GM19397 (cell line): ENCODE data around the gene RPS6KA5.
A peak's percentile ranks its signal among the peaks of the same experiment; 100 is the strongest.
"Not testable (repeated sequence)": the region's sequence is repeated elsewhere in the genome, so short reads cannot be mapped to it uniquely, and the experiment has no call there.

Source experiments
- ATAC-seq: cut with Tn5 transposase; IDR thresholded peaks from one replicate; pipeline ENCODE4 v1.9.1; 2021; ENCODE audit warnings: mild to moderate bottlenecking, moderate library complexity; ENCODE audit not compliant: unreplicated experiment

Gene RPS6KA5

GRCh38 chr14:91068642-91069041 is 8.2 kb upstream of the RPS6KA5 start:
- no peak for ATAC-seq

GRCh38 chr14:91067186-91067585 is 6.7 kb upstream of the RPS6KA5 start:
- ATAC-seq = no peak

GRCh38 chr14:91065266-91065665 is 4.8 kb upstream of the RPS6KA5 start:
- no peak for ATAC-seq

GRCh38 chr14:91063119-91063518 is 2.7 kb upstream of the RPS6KA5 start:
- no peak for ATAC-seq

GRCh38 chr14:91062600-91062999 is 2.2 kb upstream of the RPS6KA5 start:
- no peak for ATAC-seq

- no peak for ATAC-seq
These were observed 831 bp upstream of the RPS6KA5 start for GRCh38 chr14:91061056-91061887.

- ATAC-seq = peak; percentile 32
These were observed 678 bp downstream of the RPS6KA5 start for GRCh38 chr14:91059576-91060350.

GRCh38 chr14:91058042-91058581 is 2.3 kb downstream of the RPS6KA5 start:
- no peak for ATAC-seq

GRCh38 chr14:91056361-91056760 is 4.1 kb downstream of the RPS6KA5 start:
- no peak for ATAC-seq

GRCh38 chr14:91055016-91055415 is 5.4 kb downstream of the RPS6KA5 start:
- ATAC-seq = no peak

GRCh38 chr14:91048676-91049075 is 11.8 kb downstream of the RPS6KA5 start:
- ATAC-seq = no peak

GRCh38 chr14:91048265-91048664 is 12.2 kb downstream of the RPS6KA5 start:
- ATAC-seq = no peak

GRCh38 chr14:91047174-91047753 is 13.2 kb downstream of the RPS6KA5 start:
- ATAC-seq = no peak

- ATAC-seq = no peak
These were observed 13.9 kb downstream of the RPS6KA5 start for GRCh38 chr14:91046488-91047072.

- no peak for ATAC-seq
These were observed 19.0 kb downstream of the RPS6KA5 start for GRCh38 chr14:91041450-91041849.

- ATAC-seq = no peak
These were observed 19.9 kb downstream of the RPS6KA5 start for GRCh38 chr14:91040545-91040944.

GRCh38 chr14:91038439-91038838 is 22.0 kb downstream of the RPS6KA5 start:
- no peak for ATAC-seq

GRCh38 chr14:91036741-91037469 is 23.5 kb downstream of the RPS6KA5 start:
- ATAC-seq = no peak

- ATAC-seq = no peak
These were observed 24.6 kb downstream of the RPS6KA5 start for GRCh38 chr14:91035855-91036254.

GRCh38 chr14:91034379-91034778 is 26.1 kb downstream of the RPS6KA5 start:
- not testable (repeated sequence) for ATAC-seq
